Activated T-cell treated with anti-CD3 and anti-CD28 coated beads, Interleukin-2, amount 50 U/mL, for 4 hours (primary cell): ENCODE measurements around the gene MPIG6B. TPM values are rescaled to one million over a fixed set of nuclear protein-coding genes. Genes with fewer than 3 reads are reported as not detected.

ENCODE experiments used
- ATAC-seq, 2 donors: fragments of 200-7000 bp; cut with Tn5 transposase; one replicate each; pipeline ENCODE4 v1.10.0; 2021
- DNase-seq: peaks from one replicate; pipeline ENCODE4 v3.0.0-alpha.2; 2020
- H3K27me3 Mint-ChIP-seq: one replicate; pipeline ENCODE4 v1.8.0; 2021; ENCODE audit warnings: low read depth, mixed read lengths
- H3K36me3 Mint-ChIP-seq: one replicate; pipeline ENCODE4 v1.8.0; 2022; ENCODE audit warnings: mixed read lengths; ENCODE audit not compliant: insufficient read depth
- H3K4me1 Mint-ChIP-seq: one replicate; pipeline ENCODE4 v1.8.0; 2021; ENCODE audit warnings: low read depth, mixed read lengths
- H3K4me3 Mint-ChIP-seq: one replicate; pipeline ENCODE4 v1.8.0; 2021; ENCODE audit warnings: mild to moderate bottlenecking, moderate library complexity, mixed read lengths
- H3K9me3 Mint-ChIP-seq: one replicate; pipeline ENCODE4 v1.8.0; 2021; ENCODE audit warnings: mixed read lengths
- total RNA-seq, 3 donors: library from RNA; stranded (reverse); gene quantifications; one replicate each; pipeline ENCODE4 v1.2.1, GENCODE V29; 2021

Gene MPIG6B
- total RNA-seq, 3 donors from 2014 or later: 0.33 to 0.55 TPM; not detected in 1

- Mint-ChIP-seq H3K4me1 (peaks cover 3% of the 10 kb centered on the region), H3K27me3 (no peaks in the 10 kb centered on the region), H3K36me3 (peaks cover 19% of the 10 kb centered on the region), H3K4me3 (no peak overlapping the region), H3K9me3 (no peaks in the 10 kb centered on the region)
- DNase-seq (no peak), ATAC-seq (no peak)
Observed at GRCh38 chr6:31691078-31691463, 32.1 kb upstream of the MPIG6B start.

GRCh38 chr6:31691564-31692108 is 31.5 kb upstream of the MPIG6B start:
- H3K36me3 Mint-ChIP-seq: peaks cover 17% of the 10 kb centered on the region
- no peaks in the 10 kb centered on the region for H3K9me3 Mint-ChIP-seq
- H3K4me3 Mint-ChIP-seq: no peak overlapping the region
- ATAC-seq (no peak), DNase-seq (no peak)
- no peaks in the 10 kb centered on the region for H3K27me3 Mint-ChIP-seq
- H3K4me1 Mint-ChIP-seq: peaks cover 3% of the 10 kb centered on the region

GRCh38 chr6:31692353-31692752 is 30.8 kb upstream of the MPIG6B start:
- no peaks in the 10 kb centered on the region for H3K27me3 Mint-ChIP-seq
- DNase-seq: no peak
- ATAC-seq: no peak
- peaks cover 21% of the 10 kb centered on the region for H3K36me3 Mint-ChIP-seq
- H3K4me3 Mint-ChIP-seq: no peak overlapping the region
- H3K9me3 Mint-ChIP-seq: no peaks in the 10 kb centered on the region
- H3K4me1 Mint-ChIP-seq: peaks cover 4% of the 10 kb centered on the region

- peaks cover 22% of the 10 kb centered on the region for H3K36me3 Mint-ChIP-seq
- DNase-seq: no peak
- no peak overlapping the region for H3K4me3 Mint-ChIP-seq
- peaks cover 10% of the 10 kb centered on the region for H3K4me1 Mint-ChIP-seq
- no peak for ATAC-seq
- no peaks in the 10 kb centered on the region for H3K27me3 Mint-ChIP-seq
- no peaks in the 10 kb centered on the region for H3K9me3 Mint-ChIP-seq
Observed at GRCh38 chr6:31692886-31693285, 30.3 kb upstream of the MPIG6B start.

- no peak for DNase-seq
- H3K9me3 Mint-ChIP-seq: no peaks in the 10 kb centered on the region
- peaks cover 12% of the 10 kb centered on the region for H3K4me1 Mint-ChIP-seq
- peaks cover 22% of the 10 kb centered on the region for H3K36me3 Mint-ChIP-seq
- H3K4me3 Mint-ChIP-seq: no peak overlapping the region
- ATAC-seq: no peak
- H3K27me3 Mint-ChIP-seq: no peaks in the 10 kb centered on the region
Observed at GRCh38 chr6:31693535-31693934, 29.6 kb upstream of the MPIG6B start.

- Mint-ChIP-seq H3K4me1 (peaks cover 28% of the 10 kb centered on the region), H3K36me3 (peaks cover 19% of the 10 kb centered on the region), H3K27me3 (no peaks in the 10 kb centered on the region), H3K4me3 (no peak overlapping the region), H3K9me3 (no peaks in the 10 kb centered on the region)
- DNase-seq (no peak), ATAC-seq (peak; percentile 23 to 35)
Observed at GRCh38 chr6:31697555-31697954, 25.6 kb upstream of the MPIG6B start.

GRCh38 chr6:31700740-31701401 is 22.3 kb upstream of the MPIG6B start:
- H3K36me3 Mint-ChIP-seq: peaks cover 13% of the 10 kb centered on the region
- H3K4me3 Mint-ChIP-seq: peak overlapping the region; percentile 99
- H3K9me3 Mint-ChIP-seq: no peaks in the 10 kb centered on the region
- peaks cover 31% of the 10 kb centered on the region for H3K4me1 Mint-ChIP-seq
- ATAC-seq: no peak
- no peak for DNase-seq
- H3K27me3 Mint-ChIP-seq: no peaks in the 10 kb centered on the region

GRCh38 chr6:31701666-31702404 is 21.3 kb upstream of the MPIG6B start:
- DNase-seq (no peak), ATAC-seq (no peak)
- Mint-ChIP-seq H3K36me3 (peaks cover 10% of the 10 kb centered on the region), H3K4me3 (peak overlapping the region; percentile 99), H3K27me3 (no peaks in the 10 kb centered on the region), H3K4me1 (peaks cover 31% of the 10 kb centered on the region), H3K9me3 (no peaks in the 10 kb centered on the region)

GRCh38 chr6:31702405-31702818 is 20.8 kb upstream of the MPIG6B start:
- no peaks in the 10 kb centered on the region for H3K27me3 Mint-ChIP-seq
- H3K9me3 Mint-ChIP-seq: no peaks in the 10 kb centered on the region
- DNase-seq (no peak), ATAC-seq (peak; percentile 25 to 47)
- H3K4me1 Mint-ChIP-seq: peaks cover 29% of the 10 kb centered on the region
- peak overlapping the region; percentile 99 for H3K4me3 Mint-ChIP-seq
- peaks cover 6% of the 10 kb centered on the region for H3K36me3 Mint-ChIP-seq

- Mint-ChIP-seq H3K36me3 (peaks cover under 1% of the 10 kb centered on the region), H3K4me3 (peak within 1 kb of the TSS; percentile 99), H3K27me3 (no peaks in the 10 kb centered on the region), H3K9me3 (no peaks in the 10 kb centered on the region), H3K4me1 (peaks cover 22% of the 10 kb centered on the region)
- ATAC-seq (peak; percentile 94 to 95), DNase-seq (peak; percentile 96)
Observed at GRCh38 chr6:31702819-31703716, 20.1 kb upstream of the MPIG6B start, which contains the start of gene ABHD16A. TSS of gene ABHD16A (minus strand) at chr6:31703324. CDS start at chr6:31703281, 43 bp downstream.

GRCh38 chr6:31705931-31706330 is 17.2 kb upstream of the MPIG6B start:
- no peaks in the 10 kb centered on the region for H3K27me3 Mint-ChIP-seq
- H3K4me3 Mint-ChIP-seq: no peak overlapping the region
- no peak for DNase-seq
- peaks cover 21% of the 10 kb centered on the region for H3K4me1 Mint-ChIP-seq
- ATAC-seq: no peak
- H3K36me3 Mint-ChIP-seq: no peaks in the 10 kb centered on the region
- H3K9me3 Mint-ChIP-seq: no peaks in the 10 kb centered on the region

GRCh38 chr6:31706599-31706998 is 16.6 kb upstream of the MPIG6B start, which contains the start of gene LY6G6F:
TSS of gene LY6G6F (plus strand) at chr6:31706866. CDS start at chr6:31706907, 41 bp downstream.
- no peak for ATAC-seq
- Mint-ChIP-seq H3K27me3 (no peaks in the 10 kb centered on the region), H3K36me3 (no peaks in the 10 kb centered on the region), H3K9me3 (no peaks in the 10 kb centered on the region), H3K4me3 (no peak within 1 kb of the TSS), H3K4me1 (peaks cover 20% of the 10 kb centered on the region)
- DNase-seq: no peak

GRCh38 chr6:31707701-31708100 is 15.5 kb upstream of the MPIG6B start:
- Mint-ChIP-seq H3K27me3 (no peaks in the 10 kb centered on the region), H3K4me3 (no peak overlapping the region), H3K4me1 (peaks cover 14% of the 10 kb centered on the region), H3K36me3 (no peaks in the 10 kb centered on the region), H3K9me3 (no peaks in the 10 kb centered on the region)
- ATAC-seq (no peak), DNase-seq (no peak)

GRCh38 chr6:31708224-31708623 is 14.9 kb upstream of the MPIG6B start:
- DNase-seq (no peak), ATAC-seq (no peak)
- Mint-ChIP-seq H3K4me3 (no peak overlapping the region), H3K27me3 (no peaks in the 10 kb centered on the region), H3K4me1 (peaks cover 13% of the 10 kb centered on the region), H3K36me3 (no peaks in the 10 kb centered on the region), H3K9me3 (no peaks in the 10 kb centered on the region)
